ENCODE measurements around the gene SRM. TPM values are rescaled to one million over a fixed set of nuclear protein-coding genes. Genes with fewer than 3 reads are reported as not detected.
A peak's percentile ranks its signal among the peaks of the same experiment; 100 is the strongest.
"Not testable (repeated sequence)": the region's sequence is repeated elsewhere in the genome, so short reads cannot be mapped to it uniquely, and the experiment has no call there.

Gene SRM
- total and polyA plus RNA-seq, 12 donors: 35.4 to 158 (median 51.5) TPM

DNA sequence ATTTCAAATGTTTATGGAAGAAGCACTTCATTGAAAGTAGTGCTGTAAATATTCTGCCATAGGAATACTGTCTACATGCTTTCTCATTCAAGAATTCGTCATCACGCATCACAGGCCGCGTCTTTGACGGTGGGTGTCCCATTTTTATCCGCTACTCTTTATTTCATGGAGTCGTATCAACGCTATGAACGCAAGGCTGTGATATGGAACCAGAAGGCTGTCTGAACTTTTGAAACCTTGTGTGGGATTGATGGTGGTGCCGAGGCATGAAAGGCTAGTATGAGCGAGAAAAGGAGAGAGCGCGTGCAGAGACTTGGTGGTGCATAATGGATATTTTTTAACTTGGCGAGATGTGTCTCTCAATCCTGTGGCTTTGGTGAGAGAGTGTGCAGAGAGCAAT lies 36.6 kb downstream of the SRM start:
- DNase-seq (no peak), ATAC-seq (no peak)
- H3K4me1 ChIP-seq: peaks cover 0 to 11% (median 0%) of the 10 kb centered on the region in 9 donors
- H3K27me3 ChIP-seq: no peaks in the 10 kb centered on the region
- H3K27ac ChIP-seq: no peak overlapping the region
- 93% methylated on average over 14 of the region's 14 CpGs for WGBS, 2 donors
- H3K36me3 ChIP-seq: peaks cover 6 to 100% (median 66%) of the 10 kb centered on the region in 9 donors
- H3K9me3 ChIP-seq: no peaks in the 10 kb centered on the region
- intact Hi-C loops (cut with DNase I): loop anchor here in 1 of 10 donors (10.0 kb wide), 1 partner anchor 72 kb away; the partner anchor contains the start of gene EXOSC10
- TF ChIP-seq, protein P1, sequence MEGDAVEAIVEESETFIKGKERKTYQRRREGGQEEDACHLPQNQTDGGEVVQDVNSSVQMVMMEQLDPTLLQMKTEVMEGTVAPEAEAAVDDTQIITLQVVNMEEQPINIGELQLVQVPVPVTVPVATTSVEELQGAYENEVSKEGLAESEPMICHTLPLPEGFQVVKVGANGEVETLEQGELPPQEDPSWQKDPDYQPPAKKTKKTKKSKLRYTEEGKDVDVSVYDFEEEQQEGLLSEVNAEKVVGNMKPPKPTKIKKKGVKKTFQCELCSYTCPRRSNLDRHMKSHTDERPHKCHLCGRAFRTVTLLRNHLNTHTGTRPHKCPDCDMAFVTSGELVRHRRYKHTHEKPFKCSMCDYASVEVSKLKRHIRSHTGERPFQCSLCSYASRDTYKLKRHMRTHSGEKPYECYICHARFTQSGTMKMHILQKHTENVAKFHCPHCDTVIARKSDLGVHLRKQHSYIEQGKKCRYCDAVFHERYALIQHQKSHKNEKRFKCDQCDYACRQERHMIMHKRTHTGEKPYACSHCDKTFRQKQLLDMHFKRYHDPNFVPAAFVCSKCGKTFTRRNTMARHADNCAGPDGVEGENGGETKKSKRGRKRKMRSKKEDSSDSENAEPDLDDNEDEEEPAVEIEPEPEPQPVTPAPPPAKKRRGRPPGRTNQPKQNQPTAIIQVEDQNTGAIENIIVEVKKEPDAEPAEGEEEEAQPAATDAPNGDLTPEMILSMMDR (IDR thresholded peaks at IDR 0.05): no peak
- no peak overlapping the region for H3K4me3 ChIP-seq

DNA sequence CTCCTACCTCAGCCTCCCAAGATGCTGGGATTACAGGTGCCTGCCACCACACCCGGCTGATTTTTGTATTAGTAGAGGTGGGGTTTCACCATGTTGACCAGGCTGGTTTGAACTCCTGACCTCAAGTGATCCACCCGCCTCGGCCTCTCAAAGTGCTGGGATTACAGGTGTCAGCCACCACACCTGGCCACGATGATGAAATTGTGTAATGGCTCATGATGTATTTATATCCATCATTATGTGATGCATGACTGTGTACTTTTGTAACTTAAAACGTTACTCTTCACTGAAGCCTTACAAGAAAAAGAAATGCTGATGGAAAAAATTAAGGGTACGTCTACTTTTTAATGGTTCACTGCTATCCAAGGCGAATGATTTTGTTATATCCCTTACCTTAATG lies 39.8 kb downstream of the SRM start:
- Histone ChIP-seq H3K4me3 (no peak overlapping the region), H3K9me3 (no peaks in the 10 kb centered on the region), H3K27ac (no peak overlapping the region), H3K36me3 (peaks cover 6 to 100% (median 84%) of the 10 kb centered on the region in 9 donors), H3K27me3 (no peaks in the 10 kb centered on the region), H3K4me1 (peaks cover 0 to 29% (median 16%) of the 10 kb centered on the region in 9 donors)
- 91 to 93% methylated on average over 7 of the region's 7 CpGs for WGBS, 2 donors
- ATAC-seq (no peak), DNase-seq (no peak)
- TF ChIP-seq, protein P1 (IDR thresholded peaks at IDR 0.05): no peak
- intact Hi-C loops (cut with DNase I): loop anchor here in 2 of 10 donors (10.0 kb wide), 1 partner anchor 75 kb away; the partner anchor contains the start of gene EXOSC10 (in 2 of the 2)

DNA sequence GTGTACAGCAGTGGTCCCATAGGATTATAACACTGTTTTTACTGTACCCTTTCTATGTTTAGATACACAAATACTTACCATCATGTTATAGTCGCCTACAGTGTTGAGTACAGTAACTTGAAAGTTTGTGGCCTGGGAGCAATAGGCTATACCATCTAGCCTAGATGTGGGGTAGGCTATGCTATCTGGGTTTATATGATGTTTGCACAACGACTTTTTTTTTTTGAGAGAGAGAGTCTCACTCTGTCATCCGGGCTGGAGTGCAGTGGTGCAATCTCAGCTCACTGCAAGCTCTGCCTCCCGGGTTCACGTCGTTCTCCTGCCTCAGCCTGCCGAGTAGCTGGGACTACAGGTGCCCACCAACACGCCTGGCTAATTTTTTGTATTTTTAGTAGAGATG lies 40.5 kb downstream of the SRM start:
- WGBS, 2 donors: 82 to 85% methylated on average over 8 of the region's 8 CpGs
- H3K36me3 ChIP-seq: peaks cover 6 to 100% (median 84%) of the 10 kb centered on the region in 9 donors
- H3K27me3 ChIP-seq, H3K27ac ChIP-seq, H3K4me3 ChIP-seq, DNase-seq, H3K9me3 ChIP-seq, ATAC-seq: not testable (repeated sequence)
- peaks cover 0 to 35% (median 21%) of the 10 kb centered on the region in 9 donors for H3K4me1 ChIP-seq
- intact Hi-C loops (cut with DNase I): loop anchor here in 1 of 10 donors (10.0 kb wide), 1 partner anchor 75 kb away; the partner anchor contains the start of gene EXOSC10

DNA sequence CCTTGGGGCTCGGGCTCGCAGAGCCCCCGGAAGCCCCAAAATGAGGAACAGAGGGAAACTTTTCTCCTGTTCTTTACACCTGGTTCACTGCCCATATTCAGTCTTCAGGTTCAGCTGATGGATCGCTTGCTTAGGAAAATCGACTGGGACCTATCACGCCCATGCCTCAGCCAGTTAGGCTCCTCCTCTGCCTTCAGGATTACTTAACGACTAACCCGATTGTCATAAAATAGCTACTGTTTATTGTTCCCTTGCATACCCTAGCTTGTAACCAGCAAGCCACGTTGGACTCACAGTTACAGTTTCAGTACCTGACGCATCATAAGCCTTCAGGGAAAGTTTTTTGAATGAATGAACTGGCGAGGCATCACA lies 46.7 kb downstream of the SRM start:
- DNase-seq (no peak), ATAC-seq (no peak)
- TF ChIP-seq, protein P1 (IDR thresholded peaks at IDR 0.05): no peak
- peaks cover 0 to 48% (median 40%) of the 10 kb centered on the region in 9 donors for H3K36me3 ChIP-seq
- H3K4me1 ChIP-seq: peaks cover 4 to 49% (median 35%) of the 10 kb centered on the region in 9 donors
- intact Hi-C loops (cut with DNase I): loop anchor here in 1 of 10 donors (10.0 kb wide), 1 partner anchor 82 kb away; the partner anchor contains the start of gene EXOSC10
- H3K27ac ChIP-seq: peak overlapping the region in 9 of 10 donors; percentile 81 to 98 (median 94)
- H3K9me3 ChIP-seq: no peaks in the 10 kb centered on the region
- WGBS, 2 donors: 2 to 4% methylated on average over 11 of the region's 11 CpGs
- H3K4me3 ChIP-seq: peak overlapping the region; percentile 75 to 100 (median 88)
- H3K27me3 ChIP-seq: no peaks in the 10 kb centered on the region

All from heart right ventricle (tissue), 16 donors.